Suprapubic skin (tissue), 4 donors: ENCODE measurements around the gene MCFD2.

Experiments used
- CTCF ChIP-seq, 2 donors: fragments of 200-600 bp in 1 of 2; fragments of 450-650 bp in 1 of 2; sonication (generic) in 1 of 2; IDR thresholded peaks; one replicate each; pipeline ENCODE4 v1.5.1; 2016 to 2019; ENCODE audit warnings: antibody characterized with exemption in 2 of 2, mild to moderate bottlenecking in 1 of 2, moderate library complexity in 1 of 2
- POLR2A ChIP-seq, 2 donors: fragments of 450-650 bp; IDR thresholded peaks; one replicate each; pipeline ENCODE4 v1.6.1; 2017; ENCODE audit warnings: antibody characterized with exemption in 2 of 2, mild to moderate bottlenecking in 2 of 2, moderate library complexity in 2 of 2
- POLR2AphosphoS5 ChIP-seq, 3 donors: sonication (generic); formaldehyde crosslinking; IDR thresholded peaks; one replicate each; pipeline ENCODE4 v1.6.1; 2017; ENCODE audit warnings: antibody characterized with exemption in 3 of 3

- TF ChIP-seq CTCF (IDR thresholded peaks at IDR 0.05) (no peak), POLR2AphosphoS5 (IDR thresholded peaks at IDR 0.05) (no peak), POLR2A (IDR thresholded peaks at IDR 0.05) (no peak)
These were observed 902 bp downstream of the MCFD2 start for GRCh38 chr2:46914578-46915230.
